Measurements from ENCODE around the gene TECTB. TPM values are rescaled to one million over a fixed set of nuclear protein-coding genes. Genes with fewer than 3 reads are reported as not detected.

TECTB gene
- total RNA-seq, 1 donor from 2014 or later = not detected

DNA sequence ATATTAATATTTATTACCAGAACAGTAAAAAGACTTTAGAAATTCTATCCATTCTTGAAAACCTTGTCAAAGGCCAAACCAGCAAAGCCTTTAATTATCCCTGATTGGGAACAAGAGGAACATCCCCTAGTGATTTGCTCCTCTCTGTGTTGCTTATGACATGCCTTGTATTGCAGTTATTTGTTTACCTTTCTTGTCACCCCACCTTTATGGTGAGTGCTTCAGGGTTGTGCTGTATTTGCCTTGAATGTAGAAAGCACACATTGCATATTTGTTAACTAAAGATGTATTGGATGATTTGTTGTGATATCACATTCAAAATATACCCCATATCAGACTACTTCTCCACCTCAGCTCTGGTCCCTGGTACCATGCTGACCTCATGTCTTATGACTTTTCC, 23.5 kb upstream of the TECTB start:
- no peaks in the 10 kb centered on the region for H3K36me3 Mint-ChIP-seq (ENCODE audit: low read depth)
- H3K9me3 Mint-ChIP-seq = no peaks in the 10 kb centered on the region
- ChIA-PET CTCF (no interaction called here), POLR2A (no interaction called here)
- H3K27ac Mint-ChIP-seq = no peak overlapping the region
- no peak for DNase-seq
- no peaks in the 10 kb centered on the region for H3K27me3 Mint-ChIP-seq
- TF ChIP-seq, protein P1, sequence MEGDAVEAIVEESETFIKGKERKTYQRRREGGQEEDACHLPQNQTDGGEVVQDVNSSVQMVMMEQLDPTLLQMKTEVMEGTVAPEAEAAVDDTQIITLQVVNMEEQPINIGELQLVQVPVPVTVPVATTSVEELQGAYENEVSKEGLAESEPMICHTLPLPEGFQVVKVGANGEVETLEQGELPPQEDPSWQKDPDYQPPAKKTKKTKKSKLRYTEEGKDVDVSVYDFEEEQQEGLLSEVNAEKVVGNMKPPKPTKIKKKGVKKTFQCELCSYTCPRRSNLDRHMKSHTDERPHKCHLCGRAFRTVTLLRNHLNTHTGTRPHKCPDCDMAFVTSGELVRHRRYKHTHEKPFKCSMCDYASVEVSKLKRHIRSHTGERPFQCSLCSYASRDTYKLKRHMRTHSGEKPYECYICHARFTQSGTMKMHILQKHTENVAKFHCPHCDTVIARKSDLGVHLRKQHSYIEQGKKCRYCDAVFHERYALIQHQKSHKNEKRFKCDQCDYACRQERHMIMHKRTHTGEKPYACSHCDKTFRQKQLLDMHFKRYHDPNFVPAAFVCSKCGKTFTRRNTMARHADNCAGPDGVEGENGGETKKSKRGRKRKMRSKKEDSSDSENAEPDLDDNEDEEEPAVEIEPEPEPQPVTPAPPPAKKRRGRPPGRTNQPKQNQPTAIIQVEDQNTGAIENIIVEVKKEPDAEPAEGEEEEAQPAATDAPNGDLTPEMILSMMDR (IDR thresholded peaks at IDR 0.05) = no peak
- no peaks in the 10 kb centered on the region for H3K4me1 Mint-ChIP-seq
- H3K4me3 Mint-ChIP-seq = no peak overlapping the region
- ATAC-seq (ENCODE audit: low read depth) = no peak
- intact Hi-C loops (cut with micrococcal nuclease) = no loop called here

GRCh38 chr10:112260831-112261230, 22.4 kb upstream of the TECTB start:
- H3K36me3 Mint-ChIP-seq (ENCODE audit: low read depth) = no peaks in the 10 kb centered on the region
- TF ChIP-seq, protein P1 (IDR thresholded peaks at IDR 0.05) = no peak
- ChIA-PET POLR2A (no interaction called here), CTCF (no interaction called here)
- no peaks in the 10 kb centered on the region for H3K4me1 Mint-ChIP-seq
- H3K27ac Mint-ChIP-seq = no peak overlapping the region
- ATAC-seq (ENCODE audit: low read depth) (no peak), DNase-seq (no peak)
- H3K4me3 Mint-ChIP-seq = no peak overlapping the region
- H3K27me3 Mint-ChIP-seq = no peaks in the 10 kb centered on the region
- no peaks in the 10 kb centered on the region for H3K9me3 Mint-ChIP-seq
- intact Hi-C loops (cut with micrococcal nuclease) = no loop called here

GRCh38 chr10:112261281-112261822, 21.8 kb upstream of the TECTB start:
- H3K27me3 Mint-ChIP-seq = no peaks in the 10 kb centered on the region
- ATAC-seq (ENCODE audit: low read depth) (no peak), DNase-seq (no peak)
- POLR2A ChIA-PET = no interaction called here
- no peaks in the 10 kb centered on the region for H3K9me3 Mint-ChIP-seq
- no peaks in the 10 kb centered on the region for H3K36me3 Mint-ChIP-seq (ENCODE audit: low read depth)
- H3K4me3 Mint-ChIP-seq = no peak overlapping the region
- no peaks in the 10 kb centered on the region for H3K4me1 Mint-ChIP-seq
- no peak overlapping the region for H3K27ac Mint-ChIP-seq
- TF ChIP-seq, protein P1 (IDR thresholded peaks at IDR 0.05) = no peak
- CTCF ChIA-PET = no interaction called here
- intact Hi-C loops (cut with micrococcal nuclease) = no loop called here

DNA sequence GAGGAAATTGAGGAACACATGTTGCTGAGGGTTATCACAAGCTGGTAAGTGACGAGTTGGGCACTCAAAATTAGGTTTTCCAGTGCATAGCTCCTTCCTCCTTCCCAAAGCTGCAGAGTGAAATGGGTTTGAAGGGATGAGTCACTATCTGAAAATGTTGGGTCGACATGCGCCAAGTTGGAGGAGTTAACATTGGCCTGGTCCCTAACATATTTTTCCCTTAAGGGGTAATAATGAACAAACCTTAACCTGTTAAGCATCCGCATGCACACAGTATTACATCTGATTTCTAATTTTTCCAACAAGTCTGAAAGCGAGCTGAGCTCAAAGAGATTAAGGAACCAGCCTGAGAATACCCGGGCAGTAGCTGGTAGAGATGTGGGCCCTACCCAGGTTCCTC, 20.7 kb upstream of the TECTB start:
- intact Hi-C loops (cut with micrococcal nuclease) = no loop called here
- Mint-ChIP-seq H3K27ac (no peak overlapping the region), H3K27me3 (no peaks in the 10 kb centered on the region), H3K4me1 (no peaks in the 10 kb centered on the region), H3K9me3 (peaks cover 2% of the 10 kb centered on the region), H3K36me3 (ENCODE audit: low read depth) (no peaks in the 10 kb centered on the region), H3K4me3 (no peak overlapping the region)
- TF ChIP-seq, protein P1 (IDR thresholded peaks at IDR 0.05) = no peak
- CTCF ChIA-PET = no interaction called here
- ATAC-seq (ENCODE audit: low read depth) = no peak
- POLR2A ChIA-PET = no interaction called here
- no peak for DNase-seq

DNA sequence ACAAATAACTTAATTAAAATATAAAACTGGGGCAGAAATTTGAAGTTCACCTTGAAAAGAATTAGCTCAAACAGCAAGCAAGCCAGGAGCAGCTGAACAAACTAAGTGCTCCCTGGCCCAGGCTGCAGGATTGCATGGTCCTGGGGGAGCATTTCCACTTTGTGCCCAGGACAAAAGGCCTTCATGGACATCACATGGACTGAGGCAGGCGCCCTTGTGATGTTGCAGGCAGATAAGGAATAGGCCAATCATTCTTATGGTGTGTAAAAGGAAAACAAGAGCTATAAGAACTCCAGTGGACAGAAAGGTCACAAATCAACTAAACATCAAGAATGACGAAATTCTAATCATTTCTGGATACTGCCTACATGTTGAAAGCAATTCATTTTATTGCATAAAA, 17.5 kb upstream of the TECTB start:
- CTCF ChIA-PET = interaction anchor here (1.1 kb wide), 1 partner anchor 42 kb away, joined by 5 read pairs; no protein-coding TSS in a partner anchor
- H3K9me3 Mint-ChIP-seq = peaks cover 2% of the 10 kb centered on the region
- no peak overlapping the region for H3K4me3 Mint-ChIP-seq
- DNase-seq (no peak), ATAC-seq (ENCODE audit: low read depth) (no peak)
- intact Hi-C loops (cut with micrococcal nuclease) = no loop called here
- no peaks in the 10 kb centered on the region for H3K4me1 Mint-ChIP-seq
- no peak overlapping the region for H3K27ac Mint-ChIP-seq
- no peaks in the 10 kb centered on the region for H3K36me3 Mint-ChIP-seq (ENCODE audit: low read depth)
- no peaks in the 10 kb centered on the region for H3K27me3 Mint-ChIP-seq
- POLR2A ChIA-PET = no interaction called here
- TF ChIP-seq, protein P1 (IDR thresholded peaks at IDR 0.05) = no peak

Measured in activated B cell treated with CpG ODN at 0.5 μM for 24 hours (primary cell).